HepG2 (cell line): ENCODE data around the gene KATNBL1. TPM values are rescaled to one million over a fixed set of nuclear protein-coding genes. Genes with fewer than 3 reads are reported as not detected.
"Not testable (repeated sequence)": the region's sequence is repeated elsewhere in the genome, so short reads cannot be mapped to it uniquely, and the experiment has no call there.

Source experiments
- ATAC-seq: fragments of 200-7000 bp; cut with Tn5 transposase; 3 replicates; pipeline ENCODE4 v1.9.1; 2020; ENCODE audit warnings: mild to moderate bottlenecking, moderate library complexity
- BruUV-seq: library from RNA; stranded (reverse); fragments of 400-500 nt; replicated peaks from 2 replicates; lab custom pipeline; 2021; lab: Mats Ljungman, UMichigan
- CTCF ChIA-PET: fragments of 300-600 bp; formaldehyde crosslinking; extraction: SDS; loops from one replicate; lab custom pipeline; 2021; ENCODE audit warnings: low total read pairs, inconsistent platforms, low intra/inter-chr PET ratio; lab: Yijun Ruan, JAX
- POLR2A ChIA-PET: fragments of 350-600 bp; sonication (Branson Sonifier 250); formaldehyde crosslinking; loops from one replicate; lab custom pipeline; 2020; ENCODE audit warnings: antibody characterized with exemption, inconsistent platforms; lab: Yijun Ruan, JAX
- DNase-seq: peaks from one replicate; pipeline ENCODE4 v3.0.0-alpha.2; 2015; ENCODE audit warnings: low spot score
- FAIRE-seq: peaks from 3 replicates; lab custom pipeline; 2011; peaks lifted over from hg19 to GRCh38; lab: Jason Lieb, UNC
- H2AFZ ChIP-seq: one replicate; pipeline ENCODE4 v1.6.1; 2011; ENCODE audit warnings: low read length, inconsistent platforms
- H3K27ac ChIP-seq: fragments of 300-600 bp; 3 replicates; pipeline ENCODE4 v1.8.0; 2011; ENCODE audit warnings: mixed run types, mild to moderate bottlenecking, mixed read lengths, low read length, inconsistent platforms; ENCODE audit not compliant: insufficient read depth; ENCODE audit errors: extremely low read length
- H3K27me3 ChIP-seq, 2 experiments: fragments of 200-600 bp in 1 of 2; 2 replicates in 1 of 2; 3 replicates in 1 of 2; pipeline versions ENCODE4 v1.6.0 to v1.8.0; 2011; ENCODE audit warnings: low read length in 2 of 2, mild to moderate bottlenecking in 2 of 2, moderate library complexity in 2 of 2, inconsistent platforms in 1 of 2; ENCODE audit not compliant: insufficient read depth in 2 of 2, control insufficient read depth in 1 of 2
- H3K36me3 ChIP-seq, 2 experiments: fragments of 200-600 bp in 1 of 2; replicated peaks in 1 of 2; 2 replicates in 1 of 2; 3 replicates in 1 of 2; pipeline versions ENCODE4 v1.5.1 to v1.8.0; 2011; ENCODE audit warnings: low read length in 2 of 2, inconsistent platforms in 1 of 2; ENCODE audit not compliant: insufficient read depth in 2 of 2, control insufficient read depth in 1 of 2
- H3K4me1 ChIP-seq: 2 replicates; pipeline ENCODE4 v1.5.1; 2012; ENCODE audit warnings: low read length, inconsistent platforms; ENCODE audit not compliant: insufficient read depth
- H3K4me2 ChIP-seq: 2 replicates; pipeline ENCODE4 v1.6.0; 2011; ENCODE audit warnings: low read depth, low read length, inconsistent platforms
- H3K4me3 ChIP-seq, 3 experiments: fragments of 200-600 bp in 1 of 3; sonication (generic), shearing (Covaris generic) in 1 of 3; replicated peaks in 1 of 3; 2 replicates each; pipeline ENCODE4 v1.5.1; 2011 to 2016; ENCODE audit warnings: low read length in 3 of 3, inconsistent platforms in 2 of 3, low read depth in 2 of 3, mild to moderate bottlenecking in 2 of 3, control low read depth in 1 of 3, mixed read lengths in 1 of 3; ENCODE audit not compliant: insufficient read depth in 1 of 3
- H3K79me2 ChIP-seq: one replicate; pipeline ENCODE4 v1.6.1; 2011; ENCODE audit warnings: low read length, inconsistent platforms; ENCODE audit not compliant: insufficient read depth
- H3K9ac ChIP-seq: 2 replicates; pipeline ENCODE4 v1.6.0; 2011; ENCODE audit warnings: mild to moderate bottlenecking, low read depth, low read length, inconsistent platforms; ENCODE audit not compliant: insufficient read depth
- H3K9me3 ChIP-seq: 2 replicates; pipeline ENCODE4 v1.5.1; 2012; ENCODE audit warnings: mild to moderate bottlenecking, low read length
- H4K20me1 ChIP-seq: 2 replicates; pipeline ENCODE4 v1.6.0; 2011; ENCODE audit warnings: inconsistent platforms, mild to moderate bottlenecking, low read length, moderate library complexity; ENCODE audit not compliant: insufficient read depth
- NR3C1 ChIP-seq: sonication (generic); formaldehyde crosslinking; IDR thresholded peaks from 2 replicates; pipeline ENCODE4 v1.4.0; 2020; ENCODE audit warnings: missing genetic modification reagents
- STAG1 ChIP-seq: sonication (generic); formaldehyde crosslinking; IDR thresholded peaks from 2 replicates; pipeline ENCODE4 v1.4.0; 2020; ENCODE audit warnings: missing genetic modification reagents
- ZKSCAN1 ChIP-seq: fragments of 150-350 bp; IDR thresholded peaks from 2 replicates; pipeline ENCODE4 v1.6.1; 2014; ENCODE audit warnings: low read length
- WGBS: methylation state at CpG from one replicate; pipeline ENCODE4 v1.1.6; 2017; ENCODE audit warnings: low lambda C conversion rate; 5-methylcytosine and 5-hydroxymethylcytosine counted together
- in situ Hi-C: cut with HindIII; loops from 2 replicates; pipeline ENCODE4 v1.10.0; 2017; ENCODE audit warnings: low pct_unique_long_range_greater_than_20kb; ENCODE audit not compliant: extremely low pct_ligation_motif_present
- intact Hi-C: fragments of 100-400 bp; cut with micrococcal nuclease; formaldehyde crosslinking; loops from one replicate; pipeline ENCODE4 v1.10.0; 2022; ENCODE audit not compliant: unreplicated experiment
- polyA plus RNA-seq, 8 experiments: library from polyadenylated mRNA; depleted of rRNA in 3 of 8; stranded (reverse) in 7 of 8; unstranded in 1 of 8; fragments of >200 nt; fragmentation: Illumina TruSeq in 4 of 8; extraction: Trizol in 4 of 8; gene quantifications; 2 replicates each; pipeline versions ENCODE4 v1.2.1 to v1.2.3, GENCODE V29; 2011 to 2016; ENCODE audit warnings: low read depth in 4 of 8, missing spikeins in 1 of 8, mixed read lengths in 1 of 8; ENCODE audit not compliant: insufficient read depth in 1 of 8
- total RNA-seq, 5 experiments: library from RNA; depleted of rRNA; stranded (reverse); fragments of >200 nt; fragmentation: Illumina TruSeq; extraction: Trizol; gene quantifications; 2 replicates each; pipeline ENCODE4 v1.2.3, GENCODE V29; 2016; ENCODE audit warnings: low read depth in 1 of 5
- TF ChIP-seq, protein P1 (sequence below): sonication (generic); formaldehyde crosslinking; IDR thresholded peaks from 2 replicates; pipeline ENCODE4 v1.9.0; 2022; ENCODE audit warnings: missing genetic modification reagents, mild to moderate bottlenecking, borderline replicate concordance

Gene KATNBL1
- total and polyA plus RNA-seq, 2 of the 13 experiments (the other 11 are each of a cell fraction or from before 2014, with no cell fraction given) = 23.4 to 42.8 TPM

DNA sequence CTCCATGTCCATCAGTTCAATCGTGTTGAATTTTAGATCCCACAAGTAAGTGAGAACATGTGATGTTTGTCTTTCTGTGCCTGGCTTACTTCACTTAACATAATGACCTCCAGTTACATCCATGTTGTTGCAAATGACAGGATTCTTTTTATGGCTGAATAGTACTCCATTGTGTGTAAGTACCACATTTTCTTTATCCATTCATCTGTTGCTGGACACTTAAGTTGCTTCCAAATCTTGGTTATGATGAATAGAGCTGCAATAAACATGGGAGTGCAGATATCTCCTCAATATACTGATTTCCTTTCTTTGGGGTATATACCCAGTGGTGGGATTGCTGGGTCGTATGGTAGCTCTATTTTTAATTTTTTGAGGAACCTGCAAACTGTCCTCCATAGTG is 89.5 kb downstream of the KATNBL1 start:
- ATAC-seq, H3K27ac ChIP-seq, H3K36me3 ChIP-seq, H2AFZ ChIP-seq, intact Hi-C loops, H3K9ac ChIP-seq, H3K79me2 ChIP-seq, H3K4me3 ChIP-seq, H3K4me1 ChIP-seq, FAIRE-seq, POLR2A ChIA-PET, in situ Hi-C loops, H3K4me2 ChIP-seq, BruUV-seq, H4K20me1 ChIP-seq, H3K9me3 ChIP-seq, CTCF ChIA-PET, H3K27me3 ChIP-seq, DNase-seq: not testable (repeated sequence)
- WGBS = 7% methylated on average over 2 of the region's 2 CpGs

- FAIRE-seq (no peak), ATAC-seq (no peak), DNase-seq (no peak)
- no peak overlapping the region for H3K4me2 ChIP-seq
- no peak overlapping the region for H2AFZ ChIP-seq
- POLR2A ChIA-PET = no interaction called here
- no peaks in the 10 kb centered on the region for H3K36me3 ChIP-seq
- H3K4me1 ChIP-seq = no peaks in the 10 kb centered on the region
- no peaks in the 10 kb centered on the region for H3K79me2 ChIP-seq
- TF ChIP-seq NR3C1 (CRISPR knock-in tag) = no peak
- TF ChIP-seq STAG1 (CRISPR knock-in tag) = 0 out of 2 replicates have a peak, but pooled peaks have one; percentile 8
- TF ChIP-seq ZKSCAN1 = no peak
- TF ChIP-seq, protein P1, sequence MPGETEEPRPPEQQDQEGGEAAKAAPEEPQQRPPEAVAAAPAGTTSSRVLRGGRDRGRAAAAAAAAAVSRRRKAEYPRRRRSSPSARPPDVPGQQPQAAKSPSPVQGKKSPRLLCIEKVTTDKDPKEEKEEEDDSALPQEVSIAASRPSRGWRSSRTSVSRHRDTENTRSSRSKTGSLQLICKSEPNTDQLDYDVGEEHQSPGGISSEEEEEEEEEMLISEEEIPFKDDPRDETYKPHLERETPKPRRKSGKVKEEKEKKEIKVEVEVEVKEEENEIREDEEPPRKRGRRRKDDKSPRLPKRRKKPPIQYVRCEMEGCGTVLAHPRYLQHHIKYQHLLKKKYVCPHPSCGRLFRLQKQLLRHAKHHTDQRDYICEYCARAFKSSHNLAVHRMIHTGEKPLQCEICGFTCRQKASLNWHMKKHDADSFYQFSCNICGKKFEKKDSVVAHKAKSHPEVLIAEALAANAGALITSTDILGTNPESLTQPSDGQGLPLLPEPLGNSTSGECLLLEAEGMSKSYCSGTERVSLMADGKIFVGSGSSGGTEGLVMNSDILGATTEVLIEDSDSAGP (CRISPR knock-in tag) = no peak
- no peak overlapping the region for H3K4me3 ChIP-seq
- H3K9me3 ChIP-seq = no peaks in the 10 kb centered on the region
- 38% methylated on average over 4 of the region's 4 CpGs for WGBS
- intact Hi-C loops = loop anchor here (5.0 kb wide), 1 partner anchor 62 kb away; no protein-coding TSS in a partner anchor
- in situ Hi-C loops = no loop called here
- no peak overlapping the region for H3K9ac ChIP-seq
- H3K27ac ChIP-seq = no peak overlapping the region
- CTCF ChIA-PET = no interaction called here
- no peaks in the 10 kb centered on the region for H4K20me1 ChIP-seq
- no TSS peak for BruUV-seq
- H3K27me3 ChIP-seq = no peaks in the 10 kb centered on the region
These were observed 90.6 kb downstream of the KATNBL1 start for GRCh38 chr15:34119291-34119690.
